ENCODE measurements around the gene EXOC3. TPM values are rescaled to one million over a fixed set of nuclear protein-coding genes. Genes with fewer than 3 reads are reported as not detected.

EXOC3 gene
- total RNA-seq, 1 experiment from 2014 or later, result 63.8 TPM

GRCh38 chr5:402615-403359 lies 40.2 kb upstream of the EXOC3 start:
- Mint-ChIP-seq H3K4me1 (ENCODE audit: low read depth, unreplicated experiment) (peaks cover 14% of the 10 kb centered on the region), H3K9me3 (ENCODE audit: low read depth, unreplicated experiment) (no peaks in the 10 kb centered on the region), H3K36me3 (ENCODE audit: insufficient read depth, unreplicated experiment) (peaks cover 7% of the 10 kb centered on the region), H3K27me3 (ENCODE audit: unreplicated experiment) (peaks cover 18% of the 10 kb centered on the region), H3K27ac (ENCODE audit: unreplicated experiment) (no peak overlapping the region), H3K4me3 (ENCODE audit: low read depth, unreplicated experiment) (no peak overlapping the region)
- BruUV-seq (replicated peaks), result no TSS peak
- TF ChIP-seq, protein P1, sequence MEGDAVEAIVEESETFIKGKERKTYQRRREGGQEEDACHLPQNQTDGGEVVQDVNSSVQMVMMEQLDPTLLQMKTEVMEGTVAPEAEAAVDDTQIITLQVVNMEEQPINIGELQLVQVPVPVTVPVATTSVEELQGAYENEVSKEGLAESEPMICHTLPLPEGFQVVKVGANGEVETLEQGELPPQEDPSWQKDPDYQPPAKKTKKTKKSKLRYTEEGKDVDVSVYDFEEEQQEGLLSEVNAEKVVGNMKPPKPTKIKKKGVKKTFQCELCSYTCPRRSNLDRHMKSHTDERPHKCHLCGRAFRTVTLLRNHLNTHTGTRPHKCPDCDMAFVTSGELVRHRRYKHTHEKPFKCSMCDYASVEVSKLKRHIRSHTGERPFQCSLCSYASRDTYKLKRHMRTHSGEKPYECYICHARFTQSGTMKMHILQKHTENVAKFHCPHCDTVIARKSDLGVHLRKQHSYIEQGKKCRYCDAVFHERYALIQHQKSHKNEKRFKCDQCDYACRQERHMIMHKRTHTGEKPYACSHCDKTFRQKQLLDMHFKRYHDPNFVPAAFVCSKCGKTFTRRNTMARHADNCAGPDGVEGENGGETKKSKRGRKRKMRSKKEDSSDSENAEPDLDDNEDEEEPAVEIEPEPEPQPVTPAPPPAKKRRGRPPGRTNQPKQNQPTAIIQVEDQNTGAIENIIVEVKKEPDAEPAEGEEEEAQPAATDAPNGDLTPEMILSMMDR (IDR thresholded peaks at IDR 0.05; ENCODE audit: unreplicated experiment), result no peak
- CTCF ChIA-PET, result interaction anchor here (0.7 kb wide), 1 partner anchor 100 kb away, joined by 7 read pairs; no protein-coding TSS in a partner anchor
- intact Hi-C loops (cut with micrococcal nuclease; ENCODE audit: unreplicated experiment), result no loop called here
- DNase-seq, result no peak

DNA sequence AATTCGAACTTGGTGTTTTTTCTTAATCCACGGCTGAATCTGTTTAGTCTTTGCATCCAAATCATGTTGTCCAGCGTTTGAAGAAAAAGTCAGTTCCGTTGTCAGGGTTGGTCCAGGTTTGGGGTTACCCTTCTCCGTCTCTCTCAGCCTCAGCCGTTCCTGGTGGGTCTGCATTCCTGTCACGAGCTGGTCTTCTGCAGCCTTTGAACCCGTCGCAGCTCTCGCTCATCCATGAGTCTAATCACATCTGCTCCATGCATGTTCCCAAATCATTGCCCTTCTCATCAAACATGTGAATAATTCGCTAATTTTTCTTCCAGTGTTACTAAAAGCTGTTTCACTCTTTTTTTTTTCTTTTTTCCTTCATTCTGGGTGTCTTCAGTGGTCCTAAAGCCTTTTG lies 39.0 kb upstream of the EXOC3 start:
- H3K4me3 Mint-ChIP-seq (ENCODE audit: low read depth, unreplicated experiment), result no peak overlapping the region
- peaks cover 14% of the 10 kb centered on the region for H3K4me1 Mint-ChIP-seq (ENCODE audit: low read depth, unreplicated experiment)
- no TSS peak for BruUV-seq (replicated peaks)
- H3K27me3 Mint-ChIP-seq (ENCODE audit: unreplicated experiment), result peaks cover 18% of the 10 kb centered on the region
- TF ChIP-seq, protein P1 (IDR thresholded peaks at IDR 0.05; ENCODE audit: unreplicated experiment), result no peak
- no peak overlapping the region for H3K27ac Mint-ChIP-seq (ENCODE audit: unreplicated experiment)
- no peak for DNase-seq
- intact Hi-C loops (cut with micrococcal nuclease; ENCODE audit: unreplicated experiment), result no loop called here
- H3K36me3 Mint-ChIP-seq (ENCODE audit: insufficient read depth, unreplicated experiment), result peaks cover 7% of the 10 kb centered on the region
- no peaks in the 10 kb centered on the region for H3K9me3 Mint-ChIP-seq (ENCODE audit: low read depth, unreplicated experiment)
- CTCF ChIA-PET, result no interaction called here

DNA sequence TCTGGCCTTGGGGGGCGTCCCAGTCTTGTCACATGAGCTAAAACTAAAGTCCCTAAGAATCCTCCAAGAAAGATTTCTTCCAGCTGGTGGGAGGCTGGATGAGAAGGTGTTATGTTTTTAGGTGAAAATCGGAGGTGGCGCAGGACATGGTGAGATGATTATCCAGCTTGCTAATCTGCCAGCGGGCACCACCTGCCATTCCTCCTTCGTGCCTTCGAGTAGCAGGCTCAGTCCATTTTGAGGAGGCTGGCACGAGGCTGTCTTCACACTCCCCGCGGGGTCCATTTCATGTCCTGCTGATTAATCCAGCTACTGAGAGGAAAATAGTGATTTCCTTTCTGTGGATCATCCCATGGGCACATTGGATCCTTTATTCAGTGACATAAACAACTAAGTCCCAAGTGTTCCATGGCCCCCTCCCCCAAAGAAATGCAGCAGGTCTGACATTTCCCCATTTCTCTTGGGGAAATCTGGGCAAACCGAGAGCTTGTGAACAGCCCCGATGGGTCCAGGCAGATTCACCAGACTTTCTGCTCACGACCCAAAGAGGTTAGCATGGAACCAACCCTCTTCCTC lies 38.2 kb upstream of the EXOC3 start:
- peaks cover 8% of the 10 kb centered on the region for H3K4me1 Mint-ChIP-seq (ENCODE audit: low read depth, unreplicated experiment)
- no TSS peak for BruUV-seq (replicated peaks)
- H3K27ac Mint-ChIP-seq (ENCODE audit: unreplicated experiment), result no peak overlapping the region
- peaks cover 4% of the 10 kb centered on the region for H3K36me3 Mint-ChIP-seq (ENCODE audit: insufficient read depth, unreplicated experiment)
- TF ChIP-seq, protein P1 (IDR thresholded peaks at IDR 0.05; ENCODE audit: unreplicated experiment), result no peak
- no peak overlapping the region for H3K4me3 Mint-ChIP-seq (ENCODE audit: low read depth, unreplicated experiment)
- no peaks in the 10 kb centered on the region for H3K9me3 Mint-ChIP-seq (ENCODE audit: low read depth, unreplicated experiment)
- no peak for DNase-seq
- peaks cover 18% of the 10 kb centered on the region for H3K27me3 Mint-ChIP-seq (ENCODE audit: unreplicated experiment)
- CTCF ChIA-PET, result interaction anchor here (0.5 kb wide), 1 partner anchor 701 kb away, joined by 6 read pairs; no protein-coding TSS in a partner anchor
- intact Hi-C loops (cut with micrococcal nuclease; ENCODE audit: unreplicated experiment), result no loop called here

- Mint-ChIP-seq H3K36me3 (ENCODE audit: insufficient read depth, unreplicated experiment) (no peaks in the 10 kb centered on the region), H3K4me1 (ENCODE audit: low read depth, unreplicated experiment) (peaks cover 2% of the 10 kb centered on the region), H3K27ac (ENCODE audit: unreplicated experiment) (no peak overlapping the region), H3K4me3 (ENCODE audit: low read depth, unreplicated experiment) (no peak overlapping the region), H3K27me3 (ENCODE audit: unreplicated experiment) (peaks cover 18% of the 10 kb centered on the region), H3K9me3 (ENCODE audit: low read depth, unreplicated experiment) (no peaks in the 10 kb centered on the region)
- CTCF ChIA-PET, result interaction anchor here (0.5 kb wide), 1 partner anchor 701 kb away, joined by 6 read pairs; no protein-coding TSS in a partner anchor
- no peak for DNase-seq
- TF ChIP-seq, protein P1 (IDR thresholded peaks at IDR 0.05; ENCODE audit: unreplicated experiment), result no peak
- intact Hi-C loops (cut with micrococcal nuclease; ENCODE audit: unreplicated experiment), result no loop called here
- no TSS peak for BruUV-seq (replicated peaks)
Measured at GRCh38 chr5:405421-405820, 37.6 kb upstream of the EXOC3 start.
